ENCODE measurements around the gene SPEM3.

Gene SPEM3

DNA sequence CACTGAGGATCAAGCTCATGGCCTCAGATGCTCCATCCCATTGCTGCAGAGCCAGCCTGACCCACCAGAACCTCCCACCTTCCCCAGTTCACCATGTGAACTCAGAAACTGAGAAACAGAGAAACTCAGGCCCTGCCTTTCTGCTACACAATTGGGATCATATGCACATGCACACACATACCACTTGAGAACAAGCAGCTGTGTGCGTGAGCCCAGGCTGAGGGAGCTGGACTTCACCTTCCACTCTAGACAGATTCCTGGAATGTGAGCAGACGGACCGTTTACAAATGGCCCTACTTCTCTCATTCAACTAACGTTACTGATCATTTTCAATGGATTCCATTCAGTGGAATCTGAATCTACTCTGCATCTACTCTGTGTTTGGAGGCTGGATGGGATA lies 5.0 kb upstream of the SPEM3 start:
- no peak for DNase-seq

DNA sequence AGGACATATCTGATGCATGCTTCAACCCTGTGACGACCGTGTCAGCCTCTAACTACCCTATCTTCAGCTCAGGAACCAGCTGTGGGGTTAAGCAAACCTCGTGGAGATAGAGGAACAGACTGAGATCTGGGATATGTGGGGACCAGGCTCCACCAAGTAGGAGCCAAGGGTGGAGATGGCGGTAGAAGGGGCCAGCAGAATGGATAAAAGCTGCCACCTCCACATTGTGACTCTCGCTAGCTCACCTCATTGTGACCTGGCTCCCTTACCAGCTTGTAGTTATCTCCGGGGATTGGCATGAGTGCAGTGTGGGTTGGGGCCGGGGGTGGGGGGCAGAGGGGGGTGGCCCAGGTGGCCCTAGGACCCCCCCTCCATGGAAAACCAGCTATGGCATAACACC lies 3.3 kb upstream of the SPEM3 start, which contains the start of gene SPEM2:
TSS of gene SPEM2 (plus strand) at position 301 of the 400 bp plus-strand sequence. CDS start at position 374, 73 bp downstream.
- DNase-seq: no peak

DNA sequence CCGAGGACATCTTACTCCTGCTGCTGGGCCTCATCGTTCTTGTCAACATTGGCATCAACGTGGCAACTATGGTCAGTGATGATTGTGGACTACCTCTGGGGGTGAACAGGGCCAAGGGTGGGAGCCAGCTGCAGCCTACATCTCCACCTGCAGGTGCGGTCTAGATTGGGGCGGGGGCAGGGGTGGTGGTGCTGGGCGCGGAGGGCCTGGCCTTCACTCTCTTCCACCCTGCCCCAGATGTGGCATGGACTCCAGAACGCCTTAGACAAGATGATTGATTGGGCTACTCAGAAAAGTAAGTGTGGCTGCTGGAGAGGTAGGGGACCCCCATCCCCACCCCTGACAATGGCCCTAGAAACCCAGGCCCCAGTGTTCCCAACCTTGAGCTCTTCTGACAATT lies 2.9 kb upstream of the SPEM3 start:
- DNase-seq: no peak

- DNase-seq: no peak
These were observed 2.3 kb upstream of the SPEM3 start for GRCh38 chr17:7426203-7426863.

DNA sequence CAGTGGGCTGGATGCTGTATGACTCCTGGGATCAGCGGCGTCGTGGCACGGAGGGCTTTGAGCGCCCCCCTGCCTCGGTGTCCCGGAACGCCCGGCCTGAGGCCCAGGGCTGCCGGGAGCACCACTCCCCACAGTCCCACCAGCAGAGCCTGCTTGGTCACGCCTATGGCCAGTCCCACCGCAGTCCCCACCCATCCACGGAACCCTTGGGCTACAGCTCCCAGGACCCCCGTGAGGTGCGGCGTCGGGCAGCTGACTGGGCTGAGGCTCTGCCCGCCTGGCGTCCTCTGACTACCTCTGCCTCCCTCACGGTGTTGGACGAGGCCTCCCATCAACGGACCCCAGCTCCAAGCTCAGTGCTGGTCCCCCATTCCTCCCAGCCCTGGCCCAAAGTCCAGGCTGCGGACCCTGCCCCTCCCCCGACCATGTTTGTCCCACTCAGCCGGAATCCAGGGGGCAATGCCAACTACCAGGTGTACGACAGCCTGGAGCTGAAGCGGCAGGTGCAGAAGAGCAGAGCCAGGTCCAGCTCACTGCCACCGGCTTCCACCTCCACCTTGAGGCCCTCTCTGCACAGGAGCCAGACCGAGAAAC lies 1.7 kb upstream of the SPEM3 start:
- no peak for DNase-seq

DNA sequence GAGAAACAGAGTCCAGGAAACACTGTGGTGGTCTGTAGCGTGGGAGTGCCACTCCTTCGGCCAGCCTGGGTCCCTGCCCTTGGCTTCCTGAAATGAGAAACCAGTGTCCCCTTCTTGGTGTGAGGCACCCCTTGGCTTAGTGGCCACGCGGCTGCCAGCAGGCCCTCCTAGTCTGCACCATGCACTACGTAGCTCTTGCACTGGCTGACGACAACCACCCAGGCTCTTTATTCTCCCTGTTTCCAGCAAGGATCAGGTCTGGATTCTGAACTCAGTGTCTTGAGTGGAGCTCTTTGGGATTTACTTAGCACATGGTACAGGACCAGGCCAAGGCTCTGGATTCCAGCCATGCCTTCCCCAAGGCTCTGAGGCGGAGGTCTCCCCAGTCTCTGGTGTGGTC lies 1.1 kb upstream of the SPEM3 start:
- no peak for DNase-seq

- no peak for DNase-seq
These were observed 1.1 kb downstream of the SPEM3 start for GRCh38 chr17:7429722-7430121.

DNA sequence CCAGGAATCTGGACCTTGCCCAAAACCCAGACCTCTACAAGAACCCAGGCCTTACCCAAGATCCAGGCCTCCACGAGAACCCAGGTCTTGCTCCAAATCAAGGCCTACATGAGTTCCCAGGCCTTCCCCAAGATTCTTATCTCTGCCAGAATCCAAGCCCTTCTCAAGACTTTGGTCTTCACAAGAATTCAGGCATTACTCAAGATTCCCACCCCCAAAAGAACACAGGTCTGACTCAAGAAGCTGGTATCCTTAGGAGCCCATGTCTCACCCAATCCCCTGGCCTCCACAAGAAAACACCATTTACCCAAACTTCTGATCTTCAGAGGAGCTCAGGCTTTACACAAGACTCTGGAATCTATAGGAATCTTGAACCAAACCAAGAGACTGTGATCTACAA lies 2.6 kb downstream of the SPEM3 start:
- no peak for DNase-seq

DNA sequence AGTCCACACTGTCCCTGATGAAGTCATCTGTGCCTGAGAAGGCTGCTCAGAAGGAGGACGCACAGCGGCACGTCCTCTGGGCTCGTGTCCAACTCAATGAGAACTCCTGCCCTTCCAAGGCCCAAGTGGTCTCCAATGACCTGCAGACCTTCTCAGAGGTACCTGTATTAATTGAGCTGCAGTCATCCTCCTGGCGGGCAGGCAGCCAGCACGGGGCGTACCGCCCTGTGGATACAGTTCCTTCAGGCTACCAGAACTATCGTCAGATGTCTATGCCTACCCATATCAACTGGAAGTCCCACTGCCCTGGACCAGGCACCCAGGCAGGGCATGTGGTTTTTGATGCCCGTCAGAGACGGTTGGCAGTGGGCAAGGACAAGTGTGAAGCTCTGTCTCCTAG lies 3.6 kb downstream of the SPEM3 start:
- no peak for DNase-seq

- peak; percentile 94 for DNase-seq
These were observed 7.3 kb downstream of the SPEM3 start for GRCh38 chr17:7435676-7436555.

GRCh38 chr17:7436556-7437368 lies 8.1 kb downstream of the SPEM3 start:
- DNase-seq: peak; percentile 92

DNA sequence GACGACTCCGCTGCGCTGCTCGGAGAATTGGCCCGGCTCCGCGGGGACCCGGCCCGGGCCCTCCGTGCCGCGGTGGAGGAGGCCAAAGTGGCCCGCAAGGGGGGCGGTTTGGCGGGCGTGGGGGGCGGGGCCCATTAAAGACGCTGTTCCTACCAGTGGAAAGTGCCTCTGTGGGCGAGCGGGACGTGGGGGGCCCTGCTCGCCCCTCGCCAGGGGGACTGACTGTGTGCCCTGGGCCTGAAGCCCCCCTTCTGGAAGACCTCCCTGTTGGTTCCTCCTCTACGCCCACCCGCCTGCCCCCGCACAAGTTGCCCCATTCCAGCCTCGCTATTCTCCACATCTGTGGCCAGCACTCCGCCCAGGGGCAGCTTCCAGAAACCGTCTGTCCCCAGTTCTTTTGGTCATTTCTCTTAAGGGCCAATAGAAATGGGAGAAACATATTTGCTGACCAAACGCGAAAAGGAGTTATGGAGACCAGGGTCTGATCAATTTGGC lies 8.8 kb downstream of the SPEM3 start:
- DNase-seq: no peak

DNA sequence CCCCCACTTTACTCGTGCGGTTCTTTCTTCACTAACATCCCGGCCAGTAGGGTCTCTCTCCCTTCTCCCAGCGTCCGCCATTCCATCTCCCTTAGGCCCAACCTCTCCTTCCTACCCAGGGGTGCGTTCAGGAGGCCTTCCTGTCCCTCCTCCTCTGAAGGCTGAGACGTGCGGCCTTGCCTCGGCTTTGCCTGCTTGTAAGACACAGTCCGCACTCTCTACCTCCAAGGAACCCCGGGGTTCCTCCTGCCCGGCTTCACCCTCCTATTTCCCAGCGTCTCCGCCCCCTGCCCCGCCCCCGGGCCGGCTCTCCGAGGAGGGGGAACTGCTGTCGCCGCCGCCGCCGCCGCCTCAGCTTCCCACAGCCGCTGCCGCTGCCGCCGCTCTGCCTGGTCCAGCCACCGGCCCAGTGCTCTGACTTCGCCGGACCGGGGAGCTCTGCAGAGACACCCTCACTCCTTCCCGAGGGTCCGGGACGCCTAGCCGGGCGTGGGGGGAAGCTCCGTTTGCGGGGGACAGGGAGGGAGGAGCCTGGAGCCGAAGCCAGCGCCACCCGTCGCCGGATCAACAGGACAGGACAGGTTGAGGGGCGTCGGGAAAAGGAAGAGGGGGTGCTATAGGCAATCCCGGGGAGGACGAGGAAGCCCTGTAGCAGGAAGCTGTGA lies 9.4 kb downstream of the SPEM3 start:
- DNase-seq: peak; percentile 71

GRCh38 chr17:7438656-7439460 lies 10.2 kb downstream of the SPEM3 start:
- no peak for DNase-seq

DNA sequence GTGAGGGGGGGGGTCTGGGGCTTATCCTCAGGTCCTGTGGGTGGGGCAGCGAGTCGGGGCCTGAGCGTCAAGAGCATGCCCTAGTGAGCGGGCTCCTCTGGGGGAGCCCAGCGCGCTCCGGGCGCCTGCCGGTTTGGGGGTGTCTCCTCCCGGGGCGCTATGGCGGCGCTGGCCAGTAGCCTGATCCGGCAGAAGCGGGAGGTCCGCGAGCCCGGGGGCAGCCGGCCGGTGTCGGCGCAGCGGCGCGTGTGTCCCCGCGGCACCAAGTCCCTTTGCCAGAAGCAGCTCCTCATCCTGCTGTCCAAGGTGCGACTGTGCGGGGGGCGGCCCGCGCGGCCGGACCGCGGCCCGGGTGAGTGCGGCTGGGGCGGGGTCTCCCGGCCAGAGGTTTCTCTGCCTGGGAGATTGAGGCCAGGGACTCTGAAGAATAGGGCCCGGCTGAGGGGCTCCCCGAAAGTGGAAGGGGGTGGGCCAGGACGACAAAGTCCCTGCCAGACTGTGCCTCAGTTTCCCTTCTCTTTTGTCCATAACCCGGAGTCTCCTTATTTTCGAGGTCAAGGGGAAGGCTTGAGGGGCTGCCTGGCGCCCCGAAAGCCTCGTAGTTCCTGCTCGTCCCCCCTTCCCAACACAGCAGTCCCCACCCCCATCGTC lies 10.9 kb downstream of the SPEM3 start, which contains the start of gene FGF11:
TSS of gene FGF11 (plus strand) at position 51 of the 651 bp plus-strand sequence. CDS start at position 160, 109 bp downstream.
- DNase-seq: peak; percentile 33

DNA sequence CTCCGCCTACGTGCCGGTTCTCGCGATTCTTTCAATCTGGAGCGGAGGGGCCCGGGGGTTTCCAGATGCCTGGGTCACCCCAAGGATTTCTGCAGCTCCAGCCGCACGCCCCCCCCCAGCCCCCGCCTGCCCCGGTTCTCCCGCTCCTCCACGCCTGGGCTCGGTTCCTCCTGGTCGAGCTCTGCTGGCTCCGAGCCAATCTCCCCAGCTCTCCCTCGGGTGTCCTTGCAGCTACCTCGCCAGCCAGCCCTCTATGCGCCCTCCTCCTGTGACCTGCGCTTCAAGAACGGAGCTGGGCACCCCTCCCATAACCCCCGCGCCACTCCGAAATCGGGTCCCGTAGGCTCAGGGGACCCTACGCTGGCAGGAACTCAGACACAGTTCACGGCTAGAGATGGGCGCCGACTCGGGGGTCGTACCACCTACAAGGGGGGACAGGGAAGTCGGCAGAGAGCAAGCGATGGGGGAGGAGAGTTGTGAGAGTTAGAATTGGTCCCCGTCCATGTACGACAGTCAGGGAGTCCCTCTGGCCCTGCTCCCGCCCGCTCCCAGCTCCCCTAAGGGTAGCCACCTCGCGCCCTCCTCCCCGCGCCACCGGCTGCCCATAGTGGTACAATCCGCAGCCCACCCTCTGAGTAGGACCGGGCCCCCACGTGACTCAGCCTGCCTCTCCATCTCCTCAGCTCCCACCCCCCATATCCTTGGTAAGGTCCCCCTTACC lies 11.6 kb downstream of the SPEM3 start:
- DNase-seq: peak; percentile 83

DNA sequence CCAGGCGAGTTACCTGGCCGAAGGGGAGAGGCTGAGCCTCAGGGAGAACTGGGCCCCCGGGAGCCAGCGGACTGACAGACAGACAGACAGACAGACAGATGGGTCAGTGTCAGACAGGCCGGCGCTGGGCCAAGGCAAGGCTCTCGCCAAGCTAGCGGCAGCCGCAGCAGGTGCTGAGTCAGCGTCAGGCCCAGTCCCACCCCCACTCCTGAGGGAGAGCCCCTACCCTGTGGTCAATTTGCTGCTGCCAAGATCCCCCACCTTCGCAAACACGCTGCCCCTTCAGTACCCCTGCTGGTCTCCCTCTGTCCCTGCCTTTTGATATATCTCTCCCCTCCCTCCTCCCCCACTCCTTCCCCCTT lies 12.2 kb downstream of the SPEM3 start:
- DNase-seq: peak; percentile 89

GRCh38 chr17:7441266-7441665 lies 12.6 kb downstream of the SPEM3 start:
- no peak for DNase-seq

- no peak for DNase-seq
These were observed 13.5 kb downstream of the SPEM3 start for GRCh38 chr17:7442142-7442541.

Measured in OCI-M1 (cell line).